HCT116 (cell line): ENCODE measurements around the gene RABGAP1. TPM values are rescaled to one million over a fixed set of nuclear protein-coding genes. Genes with fewer than 3 reads are reported as not detected.

Experiments used
- ATAC-seq: fragments of 200-7000 bp; cut with Tn5 transposase; 2 replicates; pipeline ENCODE4 v1.9.1; 2020; ENCODE audit warnings: mild to moderate bottlenecking, moderate library complexity
- BruUV-seq: library from RNA; stranded (reverse); fragments of 400-500 nt; replicated peaks from 2 replicates; lab custom pipeline; 2021; lab: Mats Ljungman, UMichigan
- CTCF ChIA-PET: fragments of 300-600 bp; sonication (Branson Sonifier 250); formaldehyde crosslinking; loops from one replicate; lab custom pipeline; 2021; ENCODE audit warnings: antibody characterized with exemption; lab: Charles Lee
- POLR2A ChIA-PET: fragments of 300-600, 350-600 bp; sonication (Branson Sonifier 250); formaldehyde crosslinking; loops from one replicate; lab custom pipeline; 2021; ENCODE audit warnings: antibody characterized with exemption; lab: Charles Lee
- RAD21 ChIA-PET, 2 experiments: fragments of 300-600 bp; sonication (Branson Sonifier 250); formaldehyde crosslinking; loops; one replicate each; lab custom pipeline; 2023; ENCODE audit warnings: low total read pairs in 2 of 2; ENCODE audit not compliant: uncharacterized antibody in 2 of 2, unreplicated experiment in 2 of 2, low non-redundant PET in 1 of 2; lab: Charles Lee
- DNase-seq: peaks from one replicate; pipeline ENCODE4 v3.0.0-alpha.2; 2010; ENCODE audit warnings: low read depth, low spot score
- H2AFZ ChIP-seq: fragments of 200-600 bp; shearing (Covaris generic), sonication (generic); 2 replicates; pipeline ENCODE4 v1.6.1; 2017; ENCODE audit warnings: low read depth, mixed run types, mixed read lengths, antibody characterized with exemption, low read length; ENCODE audit not compliant: poor library complexity, severe bottlenecking
- H3K27ac ChIP-seq: 2 replicates; pipeline ENCODE4 v1.5.1; 2012; ENCODE audit warnings: low read depth, low read length
- H3K27me3 ChIP-seq: fragments of 200-600 bp; sonication (generic); 2 replicates; pipeline ENCODE4 v1.6.1; 2016; ENCODE audit warnings: mixed run types, low read length, mixed read lengths; ENCODE audit not compliant: insufficient read depth
- H3K36me3 ChIP-seq, 2 experiments: fragments of 200-500 bp in 1 of 2; fragments of 200-600 bp in 1 of 2; sonication (Bioruptor generic) in 1 of 2; sonication (generic) in 1 of 2; 2 replicates each; pipeline versions ENCODE4 v1.5.1 to v1.6.1; 2014 to 2016; ENCODE audit warnings: low read length in 2 of 2, inconsistent platforms in 1 of 2, mixed read lengths in 1 of 2, mixed run types in 1 of 2; ENCODE audit not compliant: insufficient read depth in 2 of 2, control insufficient read depth in 1 of 2
- H3K4me1 ChIP-seq, 2 experiments: fragments of 200-600 bp in 1 of 2; sonication (generic) in 1 of 2; 2 replicates each; pipeline versions ENCODE4 v1.5.1 to v1.6.1; 2012 to 2017; ENCODE audit warnings: low read length in 2 of 2, inconsistent platforms in 1 of 2, mild to moderate bottlenecking in 1 of 2, mixed read lengths in 1 of 2, mixed run types in 1 of 2, moderate library complexity in 1 of 2; ENCODE audit not compliant: insufficient read depth in 2 of 2, control insufficient read depth in 1 of 2
- H3K4me2 ChIP-seq: fragments of 200-600 bp; sonication (generic); 2 replicates; pipeline ENCODE4 v1.6.1; 2017; ENCODE audit warnings: mixed run types, low read length, mixed read lengths
- H3K4me3 ChIP-seq, 2 experiments: fragments of 200-600 bp in 1 of 2; sonication (generic) in 1 of 2; replicated peaks in 1 of 2; 2 replicates each; pipeline ENCODE4 v1.5.1; 2011 to 2016; ENCODE audit warnings: low read length in 2 of 2, control low read depth in 1 of 2, low read depth in 1 of 2, mild to moderate bottlenecking in 1 of 2, mixed read lengths in 1 of 2, mixed run types in 1 of 2
- H3K79me2 ChIP-seq: fragments of 200-600 bp; sonication (generic); 2 replicates; pipeline ENCODE4 v1.6.1; 2017; ENCODE audit warnings: mild to moderate bottlenecking, mixed run types, low read length, moderate library complexity, mixed read lengths; ENCODE audit not compliant: insufficient read depth
- H3K9ac ChIP-seq: fragments of 200-600 bp; sonication (generic); 2 replicates; pipeline ENCODE4 v1.6.1; 2016; ENCODE audit warnings: low read length, mixed read lengths
- H3K9me2 ChIP-seq: fragments of 200-600 bp; sonication (generic), shearing (Covaris generic); 2 replicates; pipeline ENCODE4 v1.6.1; 2017; ENCODE audit warnings: mixed run types, mild to moderate bottlenecking, moderate library complexity; ENCODE audit not compliant: insufficient read depth
- H3K9me3 ChIP-seq, 2 experiments: fragments of 200-500 bp in 1 of 2; fragments of 200-600 bp in 1 of 2; sonication (Bioruptor generic) in 1 of 2; sonication (generic) in 1 of 2; 2 replicates each; pipeline ENCODE4 v1.6.1; 2014 to 2017; ENCODE audit warnings: low read length in 2 of 2, mixed read lengths in 2 of 2, inconsistent platforms in 1 of 2, low read depth in 1 of 2, mild to moderate bottlenecking in 1 of 2, mixed run types in 1 of 2, moderate library complexity in 1 of 2; ENCODE audit not compliant: control insufficient read depth in 1 of 2, insufficient read depth in 1 of 2
- H4K20me1 ChIP-seq: fragments of 200-600 bp; sonication (generic), shearing (Covaris generic); 2 replicates; pipeline ENCODE4 v1.6.1; 2017; ENCODE audit warnings: mixed run types, mild to moderate bottlenecking, moderate library complexity; ENCODE audit not compliant: insufficient read depth
- ATF3 ChIP-seq: IDR thresholded peaks from 2 replicates; pipeline ENCODE4 v1.6.1; 2012
- CBX3 ChIP-seq: IDR thresholded peaks from 2 replicates; pipeline ENCODE4 v1.6.1; 2012; ENCODE audit warnings: low read depth
- CEBPB ChIP-seq: IDR thresholded peaks from 2 replicates; pipeline ENCODE4 v1.6.1; 2012; ENCODE audit warnings: low read depth
- CTCF ChIP-seq, 3 experiments: fragments of 200-600 bp in 1 of 3; sonication (generic) in 1 of 3; IDR thresholded peaks in 2 of 3; conservative IDR thresholded peaks in 1 of 3; 2 replicates each; pipeline ENCODE4 v1.5.1; 2012 to 2017; ENCODE audit warnings: low read depth in 2 of 3, low read length in 2 of 3, antibody characterized with exemption in 1 of 3, borderline replicate concordance in 1 of 3, control low read depth in 1 of 3, mild to moderate bottlenecking in 1 of 3, mixed read lengths in 1 of 3, mixed run types in 1 of 3, moderate library complexity in 1 of 3; ENCODE audit not compliant: insufficient read depth in 1 of 3
- ELF1 ChIP-seq: IDR thresholded peaks from 2 replicates; pipeline ENCODE4 v1.6.1; 2012; ENCODE audit warnings: low read depth, borderline replicate concordance
- EZH2phosphoT487 ChIP-seq: fragments of 200-600 bp; IDR thresholded peaks from 2 replicates; pipeline ENCODE4 v1.6.1; 2018; ENCODE audit warnings: antibody characterized with exemption, borderline replicate concordance
- FOSL1 ChIP-seq: IDR thresholded peaks from 2 replicates; pipeline ENCODE4 v1.6.1; 2012; ENCODE audit warnings: low read depth
- JUND ChIP-seq: IDR thresholded peaks from 2 replicates; pipeline ENCODE4 v1.6.1; 2012
- POLR2A ChIP-seq: IDR thresholded peaks from 2 replicates; pipeline ENCODE4 v1.7.0; 2011; ENCODE audit warnings: borderline replicate concordance; ENCODE audit not compliant: insufficient read depth, insufficient read length; ENCODE audit errors: extremely low read depth
- RAD21 ChIP-seq: IDR thresholded peaks from 2 replicates; pipeline ENCODE4 v1.6.1; 2012; ENCODE audit warnings: low read depth, mild to moderate bottlenecking
- SIN3A ChIP-seq: IDR thresholded peaks from 2 replicates; pipeline ENCODE4 v1.6.1; 2012; ENCODE audit warnings: low read depth
- SRF ChIP-seq: IDR thresholded peaks from 2 replicates; pipeline ENCODE4 v1.6.1; 2012; ENCODE audit warnings: low read depth
- YY1 ChIP-seq: IDR thresholded peaks from 2 replicates; pipeline ENCODE4 v1.6.1; 2011; ENCODE audit warnings: low read length, low read depth, moderate library complexity, mild to moderate bottlenecking; ENCODE audit not compliant: insufficient replicate concordance; ENCODE audit errors: extremely low read depth
- ZBTB33 ChIP-seq: IDR thresholded peaks from 2 replicates; pipeline ENCODE4 v1.6.1; 2011; ENCODE audit warnings: mild to moderate bottlenecking, low read length, moderate library complexity; ENCODE audit not compliant: insufficient replicate concordance; ENCODE audit errors: extremely low read depth
- ZFX ChIP-seq: fragments of 450-650 bp; IDR thresholded peaks from 2 replicates; pipeline ENCODE4 v1.6.1; 2017
- ZNF274 ChIP-seq: fragments of 200-500 bp; sonication (Bioruptor generic); IDR thresholded peaks from 2 replicates; pipeline ENCODE4 v1.6.1; 2014; ENCODE audit warnings: mild to moderate bottlenecking, low read depth, low read length, inconsistent platforms
- intact Hi-C: fragments of 100-400 bp; cut with micrococcal nuclease; formaldehyde crosslinking; loops from 2 replicates; pipeline ENCODE4 v1.10.0; 2022
- total RNA-seq: library from RNA; stranded (reverse); gene quantifications from one replicate; pipeline ENCODE4 v1.2.1, GENCODE V29; 2021; ENCODE audit not compliant: unreplicated experiment

The RABGAP1 gene
- total RNA-seq, 1 experiment from 2014 or later = 29.7 TPM

GRCh38 chr9:123074628-123075027 lies 133.8 kb downstream of the RABGAP1 start:
- TF ChIP-seq EZH2phosphoT487 (no peak), ZFX (no peak), CEBPB (no peak), CTCF (IDR thresholded peaks at IDR 0.05 in 2 of 3, conservative IDR thresholded peaks at IDR 0.05 in 1 of 3; ENCODE audit: borderline replicate concordance in 1 of 3, insufficient read depth in 1 of 3, low read depth in 2 of 3, low read length in 2 of 3) (no peak), SIN3A (no peak), CBX3 (no peak), YY1 (no peak), RAD21 (no peak), POLR2A (no peak), ATF3 (no peak), JUND (no peak), SRF (no peak), ZNF274 (no peak), ZBTB33 (no peak), ELF1 (no peak), FOSL1 (no peak)
- H3K9me3 ChIP-seq = no peaks in the 10 kb centered on the region
- CTCF ChIA-PET = no interaction called here
- no TSS peak for BruUV-seq
- H3K36me3 ChIP-seq = peaks cover 16 to 19% of the 10 kb centered on the region in 2 experiments; a peak in 3 of 4 replicates
- H4K20me1 ChIP-seq = no peaks in the 10 kb centered on the region
- intact Hi-C loops = no loop called here
- DNase-seq = no peak
- no peak overlapping the region for H2AFZ ChIP-seq
- no peak for ATAC-seq
- H3K9me2 ChIP-seq = no peaks in the 10 kb centered on the region
- RAD21 ChIA-PET = no interaction called here
- H3K79me2 ChIP-seq = no peaks in the 10 kb centered on the region
- H3K9ac ChIP-seq = no peak overlapping the region
- H3K27me3 ChIP-seq = no peaks in the 10 kb centered on the region
- no peak overlapping the region for H3K4me2 ChIP-seq
- no peaks in the 10 kb centered on the region for H3K4me1 ChIP-seq
- H3K4me3 ChIP-seq = no peak overlapping the region
- H3K27ac ChIP-seq = no peak overlapping the region
- POLR2A ChIA-PET = no interaction called here
